Smooth muscle cell of the pulmonary artery (primary cell): Measurements from ENCODE around the gene KIF6. TPM values are rescaled to one million over a fixed set of nuclear protein-coding genes. Genes with fewer than 3 reads are reported as not detected.

Source experiments
- total RNA-seq: library from RNA; depleted of rRNA; stranded (reverse); fragments of >200 nt; gene quantifications from 2 replicates; pipeline ENCODE4 v1.2.3, GENCODE V29; 2014

KIF6 gene, protein sequence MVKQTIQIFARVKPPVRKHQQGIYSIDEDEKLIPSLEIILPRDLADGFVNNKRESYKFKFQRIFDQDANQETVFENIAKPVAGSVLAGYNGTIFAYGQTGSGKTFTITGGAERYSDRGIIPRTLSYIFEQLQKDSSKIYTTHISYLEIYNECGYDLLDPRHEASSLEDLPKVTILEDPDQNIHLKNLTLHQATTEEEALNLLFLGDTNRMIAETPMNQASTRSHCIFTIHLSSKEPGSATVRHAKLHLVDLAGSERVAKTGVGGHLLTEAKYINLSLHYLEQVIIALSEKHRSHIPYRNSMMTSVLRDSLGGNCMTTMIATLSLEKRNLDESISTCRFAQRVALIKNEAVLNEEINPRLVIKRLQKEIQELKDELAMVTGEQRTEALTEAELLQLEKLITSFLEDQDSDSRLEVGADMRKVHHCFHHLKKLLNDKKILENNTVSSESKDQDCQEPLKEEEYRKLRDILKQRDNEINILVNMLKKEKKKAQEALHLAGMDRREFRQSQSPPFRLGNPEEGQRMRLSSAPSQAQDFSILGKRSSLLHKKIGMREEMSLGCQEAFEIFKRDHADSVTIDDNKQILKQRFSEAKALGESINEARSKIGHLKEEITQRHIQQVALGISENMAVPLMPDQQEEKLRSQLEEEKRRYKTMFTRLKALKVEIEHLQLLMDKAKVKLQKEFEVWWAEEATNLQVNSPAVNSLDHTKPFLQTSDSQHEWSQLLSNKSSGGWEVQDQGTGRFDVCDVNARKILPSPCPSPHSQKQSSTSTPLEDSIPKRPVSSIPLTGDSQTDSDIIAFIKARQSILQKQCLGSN
- total RNA-seq, result 0.26 and 0.33 TPM in 2 replicates

DNA sequence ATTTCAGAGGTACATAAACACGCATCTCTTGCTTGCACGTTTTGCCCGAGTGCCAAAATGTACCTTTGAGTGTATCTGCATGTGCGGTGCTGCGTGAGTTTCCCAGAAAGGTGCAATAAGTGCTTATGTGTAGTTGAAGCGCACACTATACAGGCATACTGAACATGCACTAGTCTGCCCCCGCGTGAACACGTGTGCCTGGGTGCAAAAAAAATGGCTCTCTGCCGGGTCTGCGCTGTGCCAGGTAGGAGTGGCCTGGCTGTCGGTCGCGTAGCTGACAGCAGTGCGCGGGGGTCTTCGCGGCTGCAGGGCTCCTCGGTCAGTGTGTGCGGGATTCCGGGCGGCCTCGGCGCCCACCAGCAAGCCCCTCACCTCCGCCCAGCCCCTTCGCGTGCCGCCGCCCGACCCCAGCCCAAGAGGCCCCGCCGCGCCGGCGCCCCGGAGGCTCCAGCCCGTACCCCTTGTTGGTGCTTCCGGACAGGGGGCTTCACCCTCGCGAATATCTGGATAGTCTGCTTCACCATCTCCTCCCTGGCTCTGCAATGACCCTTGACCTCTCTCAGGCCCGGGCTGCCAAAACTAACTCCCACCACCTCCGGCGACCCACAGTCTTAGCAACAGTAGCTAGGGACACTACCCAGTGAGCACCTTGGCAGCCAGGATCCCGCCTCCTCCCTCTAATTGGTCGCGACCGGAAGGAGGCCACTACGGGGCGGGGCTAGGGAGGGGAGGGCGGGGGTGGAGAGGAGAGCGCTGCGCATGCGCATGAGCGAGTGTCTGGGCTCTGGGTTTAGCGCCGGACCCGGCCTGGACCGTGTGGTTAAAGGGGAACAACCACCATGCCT is at the start of gene KIF6:
KIF6 (minus strand) TSS at position 622 of the 845 bp plus-strand sequence; CDS start at position 524, 98 bp downstream.

DNA sequence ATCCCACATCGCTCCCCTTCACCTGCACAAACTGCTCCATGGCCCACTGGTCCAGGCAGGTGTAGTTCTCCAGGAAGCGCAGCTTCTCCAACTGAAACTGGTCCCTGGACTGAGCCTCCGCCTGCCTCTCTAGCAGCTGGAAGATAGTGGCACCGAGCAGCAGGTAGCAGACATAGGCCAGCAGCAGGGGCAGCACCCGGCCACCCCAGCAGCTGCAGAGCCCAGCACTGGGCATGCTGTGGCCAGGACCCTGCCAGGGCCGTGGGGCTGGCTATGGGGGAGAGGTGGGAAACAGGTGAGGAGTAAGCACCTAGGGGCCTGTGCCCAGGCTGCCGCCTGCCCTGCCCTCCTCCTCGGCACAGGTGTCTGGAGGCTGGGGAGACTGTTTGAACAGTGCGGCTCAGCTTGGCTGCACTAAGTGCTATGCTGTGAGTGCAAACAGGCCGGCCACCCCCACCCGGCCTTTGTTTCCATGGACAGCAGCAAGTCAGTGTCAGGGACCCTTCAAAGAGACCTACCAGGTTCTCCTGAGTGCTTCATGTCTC is 402.8 kb downstream of the KIF6 start, which contains the start of gene KCNK16:
KCNK16 (minus strand) TSS at position 397 of the 545 bp plus-strand sequence; CDS start at position 235, 162 bp downstream.

DNA sequence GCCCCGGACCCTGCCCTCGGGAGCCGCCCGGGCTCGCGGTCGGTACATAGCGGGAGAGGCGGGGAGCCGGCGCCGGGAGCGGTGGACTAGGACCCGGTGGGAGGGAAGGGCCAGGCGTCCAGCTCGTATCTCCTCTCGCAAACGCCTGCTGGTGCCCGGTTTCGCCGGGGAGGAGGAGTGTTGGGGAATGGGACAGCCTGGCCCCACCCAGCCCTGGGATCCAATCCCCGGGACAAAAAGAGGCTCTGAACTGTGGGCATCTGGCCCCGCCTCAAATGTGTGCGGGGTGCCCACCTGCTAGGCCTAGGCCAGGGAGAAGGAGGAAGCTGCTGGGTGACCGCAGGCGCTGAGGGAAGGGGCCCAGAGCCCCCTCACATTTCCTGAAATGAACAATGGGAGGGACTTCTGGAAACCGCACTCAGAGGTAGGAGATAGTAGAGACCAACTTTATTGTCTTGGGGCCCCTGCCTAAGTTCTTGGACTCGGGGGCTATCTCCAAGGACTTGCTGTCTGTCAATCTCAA is 410.9 kb downstream of the KIF6 start, which contains the start of gene KCNK17:
KCNK17 (minus strand) TSS at position 147 of the 523 bp plus-strand sequence; CDS start at position 48, 99 bp downstream.

Other genes starting within 250 kb of the KIF6 start
- gene DAAM2, start 67.0 kb upstream of the KIF6 start, total RNA-seq, result 22.5 and 96.0 TPM in 2 replicates
- 18.1 and 31.3 TPM in 2 replicates for gene MOCS1, start 209.1 kb upstream of the KIF6 start, total RNA-seq